PC-3 (cell line): Measurements from ENCODE around the gene OR2H1. TPM values are rescaled to one million over a fixed set of nuclear protein-coding genes. Genes with fewer than 3 reads are reported as not detected.
"Not testable (repeated sequence)": the region's sequence is repeated elsewhere in the genome, so short reads cannot be mapped to it uniquely, and the experiment has no call there.

Experiments used
- ATAC-seq: fragments of 200-7000 bp; cut with Tn5 transposase; 2 replicates; pipeline ENCODE4 v1.9.1; 2020; ENCODE audit warnings: mild to moderate bottlenecking, moderate library complexity
- BruUV-seq: library from RNA; stranded (reverse); fragments of 400-500 nt; replicated peaks from 2 replicates; lab custom pipeline; 2021; lab: Mats Ljungman, UMichigan
- CTCF ChIA-PET: fragments of 300-600 bp; sonication (Branson Sonifier 250); formaldehyde crosslinking; loops from one replicate; lab custom pipeline; 2022; ENCODE audit warnings: antibody characterized with exemption; lab: Charles Lee
- POLR2A ChIA-PET: fragments of 300-600 bp; sonication (Branson Sonifier 250); formaldehyde crosslinking; loops from one replicate; lab custom pipeline; 2022; ENCODE audit warnings: antibody characterized with exemption; ENCODE audit not compliant: unreplicated experiment; lab: Charles Lee
- DNase-seq: peaks from one replicate; pipeline ENCODE4 v3.0.0-alpha.2; 2015
- H2AFZ ChIP-seq: fragments of 300-600 bp; sonication (generic); 2 replicates; pipeline ENCODE4 v1.6.0; 2016; ENCODE audit warnings: antibody characterized with exemption, low read length
- H3F3A ChIP-seq: fragments of 300-600 bp; sonication (generic); one replicate; pipeline ENCODE4 v1.6.0; 2017; ENCODE audit warnings: antibody characterized with exemption, low read length, control low read depth, mild to moderate bottlenecking; ENCODE audit not compliant: unreplicated experiment
- H3K27ac ChIP-seq: fragments of 300-600 bp; sonication (generic); 2 replicates; pipeline ENCODE4 v1.5.1; 2016; ENCODE audit warnings: mild to moderate bottlenecking, low read length
- H3K27me3 ChIP-seq: fragments of 300-600 bp; sonication (generic); 2 replicates; pipeline ENCODE4 v1.6.1; 2016; ENCODE audit warnings: low read length, mixed read lengths
- H3K36me3 ChIP-seq: fragments of 300-600 bp; sonication (generic); 2 replicates; pipeline ENCODE4 v1.6.1; 2016; ENCODE audit warnings: low read depth, mixed run types, low read length, mixed read lengths
- H3K4me1 ChIP-seq: fragments of 300-600 bp; sonication (generic); 2 replicates; pipeline ENCODE4 v1.5.1; 2016; ENCODE audit warnings: low read length; ENCODE audit not compliant: insufficient read depth
- H3K4me2 ChIP-seq: fragments of 300-600 bp; sonication (generic); 2 replicates; pipeline ENCODE4 v1.6.0; 2016; ENCODE audit warnings: low read length
- H3K4me3 ChIP-seq: fragments of 300-600 bp; sonication (generic); 2 replicates; pipeline ENCODE4 v1.5.1; 2016; ENCODE audit warnings: mild to moderate bottlenecking, low read length, mixed read lengths
- H3K79me2 ChIP-seq: fragments of 300-600 bp; sonication (generic); 2 replicates; pipeline ENCODE4 v1.6.1; 2017; ENCODE audit warnings: low read length, mixed read lengths
- H3K9ac ChIP-seq: fragments of 300-600 bp; sonication (generic); 2 replicates; pipeline ENCODE4 v1.6.0; 2016; ENCODE audit warnings: mild to moderate bottlenecking, low read length
- H3K9me2 ChIP-seq: fragments of 300-600 bp; sonication (generic); replicated peaks from 2 replicates; pipeline ENCODE4 v1.6.1; 2016; ENCODE audit warnings: mixed run types, low read length, mixed read lengths
- H3K9me3 ChIP-seq: fragments of 300-600 bp; sonication (generic); 2 replicates; pipeline ENCODE4 v1.6.1; 2016; ENCODE audit warnings: low read length, mixed read lengths
- H4K20me1 ChIP-seq: fragments of 300-600 bp; sonication (generic); 2 replicates; pipeline ENCODE4 v1.6.1; 2016; ENCODE audit warnings: low read length, mixed read lengths
- EZH2 ChIP-seq: fragments of 300-600 bp; sonication (generic); IDR thresholded peaks from one replicate; pipeline ENCODE4 v1.6.1; 2017; ENCODE audit warnings: antibody characterized with exemption, mild to moderate bottlenecking, low read length; ENCODE audit not compliant: unreplicated experiment
- EZH2phosphoT487 ChIP-seq: fragments of 300-600 bp; sonication (generic); IDR thresholded peaks from 2 replicates; pipeline ENCODE4 v1.6.1; 2018; ENCODE audit warnings: mild to moderate bottlenecking, antibody characterized with exemption, low read length, borderline replicate concordance
- intact Hi-C: fragments of 100-400 bp; cut with micrococcal nuclease; formaldehyde crosslinking; loops from 2 replicates; pipeline ENCODE4 v1.9.0; 2023
- total RNA-seq: library from RNA; depleted of rRNA; stranded (reverse); fragments of >200 nt; gene quantifications from 2 replicates; pipeline ENCODE4 v1.2.3, GENCODE V29; 2014
- TF ChIP-seq, protein P1 (sequence below): fragments of 300-600 bp; sonication (generic); conservative IDR thresholded peaks from 2 replicates; pipeline ENCODE4 v1.5.1; 2017; ENCODE audit warnings: antibody characterized with exemption, low read depth, mild to moderate bottlenecking, low read length

The OR2H1 gene
- total RNA-seq, 1 experiment from 2014 or later: not detected

- ChIA-PET POLR2A (no interaction called here), CTCF (no interaction called here)
- Histone ChIP-seq H3K36me3 (no peaks in the 10 kb centered on the region), H4K20me1 (no peaks in the 10 kb centered on the region), H3K79me2 (no peaks in the 10 kb centered on the region), H3K27ac (no peak overlapping the region), H3K4me2 (no peak overlapping the region), H3K9me3 (no peaks in the 10 kb centered on the region), H3K4me3 (no peak overlapping the region), H3K27me3 (peaks cover 56% of the 10 kb centered on the region), H3K9me2 (no peaks in the 10 kb centered on the region), H3K9ac (no peak overlapping the region), H3F3A (no peaks in the 10 kb centered on the region), H3K4me1 (no peaks in the 10 kb centered on the region), H2AFZ (no peak overlapping the region)
- TF ChIP-seq, protein P1, sequence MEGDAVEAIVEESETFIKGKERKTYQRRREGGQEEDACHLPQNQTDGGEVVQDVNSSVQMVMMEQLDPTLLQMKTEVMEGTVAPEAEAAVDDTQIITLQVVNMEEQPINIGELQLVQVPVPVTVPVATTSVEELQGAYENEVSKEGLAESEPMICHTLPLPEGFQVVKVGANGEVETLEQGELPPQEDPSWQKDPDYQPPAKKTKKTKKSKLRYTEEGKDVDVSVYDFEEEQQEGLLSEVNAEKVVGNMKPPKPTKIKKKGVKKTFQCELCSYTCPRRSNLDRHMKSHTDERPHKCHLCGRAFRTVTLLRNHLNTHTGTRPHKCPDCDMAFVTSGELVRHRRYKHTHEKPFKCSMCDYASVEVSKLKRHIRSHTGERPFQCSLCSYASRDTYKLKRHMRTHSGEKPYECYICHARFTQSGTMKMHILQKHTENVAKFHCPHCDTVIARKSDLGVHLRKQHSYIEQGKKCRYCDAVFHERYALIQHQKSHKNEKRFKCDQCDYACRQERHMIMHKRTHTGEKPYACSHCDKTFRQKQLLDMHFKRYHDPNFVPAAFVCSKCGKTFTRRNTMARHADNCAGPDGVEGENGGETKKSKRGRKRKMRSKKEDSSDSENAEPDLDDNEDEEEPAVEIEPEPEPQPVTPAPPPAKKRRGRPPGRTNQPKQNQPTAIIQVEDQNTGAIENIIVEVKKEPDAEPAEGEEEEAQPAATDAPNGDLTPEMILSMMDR: 0 out of 2 replicates have a peak, but pooled peaks have one; percentile 10
- TF ChIP-seq EZH2 (no peak), EZH2phosphoT487 (no peak)
- DNase-seq: peak; percentile 13
- intact Hi-C loops: no loop called here
- BruUV-seq: no TSS peak
- ATAC-seq: no peak
These were observed 30.3 kb upstream of the OR2H1 start for GRCh38 chr6:29426654-29427053.

DNA sequence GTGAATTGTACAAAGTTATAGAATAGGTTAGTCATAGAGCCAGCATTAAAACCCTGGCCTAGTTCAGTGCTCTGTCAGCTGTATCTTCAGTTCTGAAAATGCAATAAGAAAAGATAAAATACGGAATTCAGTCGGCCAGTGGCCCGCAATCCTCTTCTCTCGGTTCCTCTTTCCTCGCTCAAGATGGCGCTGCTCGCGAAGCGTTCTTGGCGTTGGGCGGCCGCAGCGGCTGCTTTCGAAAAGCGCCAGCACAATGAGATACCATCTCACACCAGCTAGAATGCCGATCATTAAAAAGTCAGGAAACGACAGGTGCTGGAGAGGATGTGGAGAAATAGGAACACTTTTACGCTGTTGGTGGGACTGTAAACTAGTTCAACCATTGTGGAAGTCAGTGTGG lies 20.2 kb upstream of the OR2H1 start:
- BruUV-seq, POLR2A ChIA-PET: not testable (repeated sequence)

GRCh38 chr6:29439006-29439405 lies 17.9 kb upstream of the OR2H1 start, which contains the start of gene OR10C1:
Gene OR10C1, plus strand, starts transcription at chr6:29439306. Its CDS starts 710 bp downstream, at chr6:29440016.
- H2AFZ ChIP-seq: no peak within 1 kb of the TSS
- ATAC-seq: no peak
- TF ChIP-seq EZH2phosphoT487 (no peak), EZH2 (no peak)
- TF ChIP-seq, protein P1: no peak
- no peak within 1 kb of the TSS for H3K4me3 ChIP-seq
- no peak within 1 kb of the TSS for H3K9ac ChIP-seq
- no peaks in the 10 kb centered on the region for H3K9me3 ChIP-seq
- peaks cover 66% of the 10 kb centered on the region for H3K27me3 ChIP-seq
- ChIA-PET POLR2A (no interaction called here), CTCF (no interaction called here)
- H4K20me1 ChIP-seq: no peaks in the 10 kb centered on the region
- H3K79me2 ChIP-seq: no peaks in the 10 kb centered on the region
- no peaks in the 10 kb centered on the region for H3K36me3 ChIP-seq
- H3K4me1 ChIP-seq: no peaks in the 10 kb centered on the region
- no peak within 1 kb of the TSS for H3K4me2 ChIP-seq
- H3K27ac ChIP-seq: no peak within 1 kb of the TSS
- H3K9me2 ChIP-seq: no peaks in the 10 kb centered on the region
- intact Hi-C loops: no loop called here
- no peak for DNase-seq
- H3F3A ChIP-seq: no peaks in the 10 kb centered on the region
- no TSS peak for BruUV-seq

More for the DNA sequence above, 20.2 kb upstream of the OR2H1 start:
- H2AFZ ChIP-seq, intact Hi-C loops, H3K4me1 ChIP-seq, H3K9me3 ChIP-seq, H3K4me3 ChIP-seq, H4K20me1 ChIP-seq, H3K36me3 ChIP-seq, H3K9me2 ChIP-seq, H3F3A ChIP-seq, CTCF ChIA-PET, H3K27ac ChIP-seq, H3K9ac ChIP-seq, H3K79me2 ChIP-seq, DNase-seq, ATAC-seq, H3K4me2 ChIP-seq: not testable (repeated sequence)
- peaks cover 68% of the 10 kb centered on the region for H3K27me3 ChIP-seq
